Stomach (tissue), 4 donors: ENCODE results near the gene ZNF611.

Experiments used
- POLR2A ChIP-seq, 4 donors: fragments of 450-650 bp; IDR thresholded peaks; one replicate each; pipeline ENCODE4 v1.6.1; 2016; ENCODE audit warnings: antibody characterized with exemption in 4 of 4, control low read depth in 2 of 4, mild to moderate bottlenecking in 1 of 4, moderate library complexity in 1 of 4
- POLR2AphosphoS5 ChIP-seq, 3 donors: sonication (generic); formaldehyde crosslinking; IDR thresholded peaks; one replicate each; pipeline ENCODE4 v1.6.1; 2016; ENCODE audit warnings: antibody characterized with exemption in 3 of 3
- TF ChIP-seq, protein P1 (sequence below), 7 experiments: fragments of 450-650 bp in 4 of 7; fragments of 200-600 bp in 3 of 7; sonication (generic) in 3 of 7; IDR thresholded peaks; one replicate each; pipeline ENCODE4 v1.5.1; 2016 to 2019; ENCODE audit warnings: antibody characterized with exemption in 7 of 7, control low read depth in 2 of 7, mild to moderate bottlenecking in 1 of 7

DNA sequence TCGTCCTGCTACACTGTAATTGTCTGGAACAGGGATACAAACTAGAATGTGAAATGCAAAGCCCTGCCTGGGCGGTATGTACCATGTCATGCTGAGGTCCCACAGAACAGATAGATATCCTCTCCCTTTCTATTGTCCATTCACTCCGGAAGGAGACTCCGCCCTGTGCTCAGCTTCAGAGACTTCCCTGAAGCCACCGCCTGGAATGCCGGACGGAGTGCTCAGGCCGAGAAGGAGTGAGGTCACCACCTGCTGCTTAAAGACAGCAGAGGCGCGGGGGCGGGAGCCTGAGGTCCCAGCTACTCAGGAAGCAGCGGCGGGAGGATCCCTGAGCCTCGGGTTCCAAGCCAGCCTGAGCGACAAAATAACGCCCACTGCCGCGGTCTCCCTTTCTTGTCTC lies 890 bp upstream of the ZNF611 start:
- TF ChIP-seq, protein P1, sequence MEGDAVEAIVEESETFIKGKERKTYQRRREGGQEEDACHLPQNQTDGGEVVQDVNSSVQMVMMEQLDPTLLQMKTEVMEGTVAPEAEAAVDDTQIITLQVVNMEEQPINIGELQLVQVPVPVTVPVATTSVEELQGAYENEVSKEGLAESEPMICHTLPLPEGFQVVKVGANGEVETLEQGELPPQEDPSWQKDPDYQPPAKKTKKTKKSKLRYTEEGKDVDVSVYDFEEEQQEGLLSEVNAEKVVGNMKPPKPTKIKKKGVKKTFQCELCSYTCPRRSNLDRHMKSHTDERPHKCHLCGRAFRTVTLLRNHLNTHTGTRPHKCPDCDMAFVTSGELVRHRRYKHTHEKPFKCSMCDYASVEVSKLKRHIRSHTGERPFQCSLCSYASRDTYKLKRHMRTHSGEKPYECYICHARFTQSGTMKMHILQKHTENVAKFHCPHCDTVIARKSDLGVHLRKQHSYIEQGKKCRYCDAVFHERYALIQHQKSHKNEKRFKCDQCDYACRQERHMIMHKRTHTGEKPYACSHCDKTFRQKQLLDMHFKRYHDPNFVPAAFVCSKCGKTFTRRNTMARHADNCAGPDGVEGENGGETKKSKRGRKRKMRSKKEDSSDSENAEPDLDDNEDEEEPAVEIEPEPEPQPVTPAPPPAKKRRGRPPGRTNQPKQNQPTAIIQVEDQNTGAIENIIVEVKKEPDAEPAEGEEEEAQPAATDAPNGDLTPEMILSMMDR (IDR thresholded peaks at IDR 0.05) = no peak
- TF ChIP-seq POLR2AphosphoS5 (IDR thresholded peaks at IDR 0.05) (peak in 1 of 3 donors; percentile 7), POLR2A (IDR thresholded peaks at IDR 0.05) (no peak)
